NB4 (cell line): ENCODE measurements around the gene SLC39A3.

Source experiments
- DNase-seq: peaks from one replicate; pipeline ENCODE4 v3.0.0; 2010; ENCODE audit warnings: low read depth
- H3K4me3 ChIP-seq: one replicate; pipeline ENCODE4 v1.5.1; 2011; ENCODE audit warnings: mild to moderate bottlenecking, low read depth, low read length, moderate library complexity
- CTCF ChIP-seq: IDR thresholded peaks from one replicate; pipeline ENCODE4 v1.5.1; 2012; ENCODE audit warnings: low read depth, low read length
- MAX ChIP-seq: IDR thresholded peaks from 2 replicates; pipeline ENCODE4 v1.6.1; 2011; ENCODE audit warnings: low read depth, low read length
- MYC ChIP-seq: IDR thresholded peaks from 2 replicates; pipeline ENCODE4 v1.6.1; 2011; ENCODE audit warnings: low read depth, low read length
- POLR2A ChIP-seq: IDR thresholded peaks from 2 replicates; pipeline ENCODE4 v1.6.1; 2011; ENCODE audit warnings: mild to moderate bottlenecking; ENCODE audit not compliant: insufficient read length; ENCODE audit errors: extremely low read depth

SLC39A3 gene

GRCh38 chr19:2782936-2783780 is 43.3 kb upstream of the SLC39A3 start, which contains the start of gene SGTA:
Gene SGTA, minus strand, starts transcription at chr19:2783273. Its CDS starts 14,205 bp downstream, at chr19:2769068.
- H3K4me3 ChIP-seq = peak within 1 kb of the TSS; percentile 92
- DNase-seq = peak; percentile 97
- TF ChIP-seq POLR2A (peak; percentile 73), MYC (peak; percentile 100), CTCF (peak; percentile 7), MAX (peak; percentile 100)

GRCh38 chr19:2782329-2782935 is 42.6 kb upstream of the SLC39A3 start:
- peak; percentile 22 for DNase-seq

GRCh38 chr19:2780284-2780683 is 40.5 kb upstream of the SLC39A3 start:
- no peak for DNase-seq
- H3K4me3 ChIP-seq = no peak overlapping the region
- TF ChIP-seq MAX = no peak
- TF ChIP-seq MYC = no peak
- no peak for TF ChIP-seq POLR2A
- TF ChIP-seq CTCF = no peak

More at GRCh38 chr19:2782329-2782935, 42.6 kb upstream of the SLC39A3 start:
- TF ChIP-seq MYC = no peak
- TF ChIP-seq MAX = no peak
- TF ChIP-seq CTCF = no peak
- no peak for TF ChIP-seq POLR2A
- H3K4me3 ChIP-seq = peak overlapping the region; percentile 92

- TF ChIP-seq MYC (no peak), POLR2A (no peak), CTCF (no peak), MAX (no peak)
- H3K4me3 ChIP-seq = no peak overlapping the region
- DNase-seq = no peak
Observed at GRCh38 chr19:2779121-2779740, 39.4 kb upstream of the SLC39A3 start.

- no peak for DNase-seq
- no peak for TF ChIP-seq POLR2A
- TF ChIP-seq MYC = no peak
- TF ChIP-seq CTCF = no peak
- no peak for TF ChIP-seq MAX
- no peak overlapping the region for H3K4me3 ChIP-seq
Observed at GRCh38 chr19:2777952-2778683, 38.3 kb upstream of the SLC39A3 start.
